HG03045 (cell line): Measurements from ENCODE around the gene SERPINI2.
"Not testable (repeated sequence)": the region's sequence is repeated elsewhere in the genome, so short reads cannot be mapped to it uniquely, and the experiment has no call there.

Experiments used
- ATAC-seq: cut with Tn5 transposase; IDR thresholded peaks from one replicate; pipeline ENCODE4 v1.9.1; 2021; ENCODE audit warnings: mild to moderate bottlenecking, moderate library complexity; ENCODE audit not compliant: unreplicated experiment

The SERPINI2 gene

DNA sequence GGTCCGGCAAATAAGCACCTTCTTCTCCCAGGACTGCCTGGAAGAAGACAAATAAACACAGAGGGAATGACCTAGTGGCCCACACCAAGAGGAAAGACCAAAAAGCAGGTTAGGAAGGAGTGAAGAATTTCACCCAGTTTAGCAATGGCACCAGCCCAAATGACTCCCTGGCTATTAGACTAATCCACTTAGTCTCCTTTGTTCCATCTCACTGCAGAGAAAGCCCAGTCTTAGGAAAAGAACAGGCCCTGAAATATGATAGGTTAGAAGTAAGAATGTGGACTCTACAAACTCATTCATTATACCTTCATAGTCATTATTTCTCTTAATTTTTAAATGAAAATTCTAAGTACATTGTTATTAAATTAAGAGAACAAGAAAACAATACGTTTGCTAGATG, 23.2 kb downstream of the SERPINI2 start:
- no peak for ATAC-seq

DNA sequence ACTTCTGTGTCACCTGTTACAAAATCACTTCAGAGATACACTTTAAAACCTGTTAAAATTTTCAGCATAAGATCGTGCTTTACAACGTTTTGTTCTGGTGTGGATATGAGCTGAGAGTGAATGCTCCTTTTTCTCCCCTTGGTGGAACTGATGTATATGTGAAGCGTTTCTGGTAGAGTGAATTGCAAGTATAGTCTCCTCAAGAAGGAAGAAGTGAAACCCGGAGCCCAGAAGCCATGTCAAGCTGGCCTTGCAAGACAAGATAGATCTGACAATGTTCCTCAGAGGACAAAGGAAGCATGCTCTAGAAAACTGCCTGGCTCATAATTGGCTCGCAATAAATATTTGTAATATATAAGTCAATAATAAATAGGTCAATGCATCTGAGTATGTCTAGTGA, 23.6 kb downstream of the SERPINI2 start:
- ATAC-seq: no peak

DNA sequence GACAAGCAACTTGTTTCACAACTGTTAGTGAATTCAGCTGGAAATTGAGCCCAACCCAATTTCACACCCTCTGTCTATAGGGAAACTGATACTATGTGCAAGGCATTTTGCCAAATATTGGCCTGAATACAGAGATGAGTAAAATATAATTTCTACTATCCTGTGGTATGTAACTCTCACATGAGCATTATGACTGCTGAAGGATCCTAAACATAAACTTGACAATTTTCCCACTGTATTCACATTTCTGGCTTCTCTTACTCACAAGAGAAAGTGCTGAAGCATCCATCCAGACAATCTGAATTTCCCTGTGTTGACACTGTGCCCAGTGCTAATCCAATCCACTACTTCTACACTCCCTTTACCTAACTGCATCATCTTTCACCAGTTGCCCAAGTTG, 28.4 kb downstream of the SERPINI2 start:
- ATAC-seq: no peak

DNA sequence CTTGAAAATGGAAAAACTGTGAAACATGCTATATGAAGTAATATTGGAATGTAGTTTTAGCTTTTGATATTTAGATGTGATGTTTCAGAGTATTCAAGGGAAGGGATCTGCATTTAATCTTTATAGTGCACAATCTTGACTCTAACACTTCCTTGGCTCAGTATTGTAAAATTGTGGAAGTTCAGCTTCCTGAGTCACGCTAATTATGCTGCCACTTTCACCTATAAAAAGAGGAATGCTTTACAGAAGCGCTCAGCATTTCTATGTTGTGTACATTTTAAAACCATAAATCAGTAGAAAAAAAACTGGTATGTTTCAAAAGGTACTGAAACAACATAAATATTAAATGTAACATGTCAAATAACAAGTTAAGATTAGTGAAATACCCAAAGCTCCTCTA, 32.6 kb downstream of the SERPINI2 start:
- ATAC-seq: no peak

DNA sequence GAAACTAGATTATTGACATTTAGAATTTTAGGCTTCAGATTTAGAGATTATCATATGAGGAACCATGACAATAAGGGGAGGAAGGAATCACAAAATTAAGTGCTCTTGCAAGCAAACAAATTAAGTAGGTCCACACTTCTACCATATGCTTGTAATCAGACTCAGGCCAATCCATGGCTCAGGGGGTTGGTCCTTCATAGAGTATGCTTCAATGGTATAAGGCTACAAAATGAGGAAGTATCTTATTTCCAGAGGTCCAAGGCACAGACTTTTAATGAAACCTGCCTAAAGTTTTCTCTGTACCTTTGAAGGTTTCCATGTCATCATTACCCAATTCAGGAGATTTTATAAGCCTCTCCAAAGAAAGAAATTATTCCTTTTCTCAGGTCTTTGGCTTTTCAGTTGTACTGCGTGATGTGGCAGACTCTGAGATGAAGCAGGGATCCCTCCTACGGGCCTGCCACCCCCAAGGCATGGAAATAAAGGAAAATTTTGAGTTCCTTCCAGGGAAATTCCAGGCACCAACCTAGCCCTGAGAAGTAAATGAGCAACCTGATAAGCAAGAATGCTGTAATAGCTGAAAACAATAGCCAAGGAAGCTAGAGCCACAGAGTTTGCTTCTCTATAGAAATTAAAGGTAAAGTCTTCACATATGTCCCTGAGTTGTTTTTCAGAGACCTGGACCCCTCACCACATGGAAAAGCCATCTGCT, 36.3 kb downstream of the SERPINI2 start:
- no peak for ATAC-seq

DNA sequence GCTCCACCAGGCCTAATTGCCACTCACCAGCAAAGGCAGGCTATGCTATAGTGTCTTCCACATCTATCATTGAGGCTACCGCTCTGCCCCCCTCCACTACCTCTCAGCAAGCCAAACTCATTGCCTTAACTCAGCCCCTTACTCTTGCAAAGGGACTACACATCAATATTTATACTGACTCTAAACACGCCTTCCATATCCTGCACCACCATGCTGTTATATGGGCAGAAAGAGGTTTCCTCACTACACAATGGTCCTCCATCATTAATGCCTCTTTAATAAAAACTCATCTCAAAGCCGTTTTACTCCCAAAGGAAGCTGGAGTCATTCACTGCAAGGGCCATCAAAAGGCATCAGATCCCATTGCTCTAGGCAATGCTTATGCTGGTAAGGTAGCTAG, 46.9 kb downstream of the SERPINI2 start:
- not testable (repeated sequence) for ATAC-seq

DNA sequence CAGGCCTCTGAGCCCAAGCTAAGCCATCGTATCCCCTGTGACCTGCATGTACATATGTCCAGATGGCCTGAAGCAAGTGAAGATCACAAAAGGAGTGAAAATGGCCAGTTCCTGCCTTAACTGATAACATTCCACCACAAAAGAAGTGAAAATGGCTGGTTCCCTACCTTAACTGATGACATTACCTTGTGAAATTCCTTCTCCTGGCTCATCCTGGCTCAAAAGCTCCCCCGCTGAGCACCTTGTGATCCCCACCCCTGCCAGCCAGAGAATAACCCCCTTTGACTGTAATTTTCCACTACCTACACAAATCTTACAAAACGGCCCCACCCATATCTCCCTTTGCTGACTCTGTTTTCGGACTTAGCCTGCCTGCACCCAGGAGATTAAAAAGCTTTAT, 51.4 kb downstream of the SERPINI2 start:
- not testable (repeated sequence) for ATAC-seq

DNA sequence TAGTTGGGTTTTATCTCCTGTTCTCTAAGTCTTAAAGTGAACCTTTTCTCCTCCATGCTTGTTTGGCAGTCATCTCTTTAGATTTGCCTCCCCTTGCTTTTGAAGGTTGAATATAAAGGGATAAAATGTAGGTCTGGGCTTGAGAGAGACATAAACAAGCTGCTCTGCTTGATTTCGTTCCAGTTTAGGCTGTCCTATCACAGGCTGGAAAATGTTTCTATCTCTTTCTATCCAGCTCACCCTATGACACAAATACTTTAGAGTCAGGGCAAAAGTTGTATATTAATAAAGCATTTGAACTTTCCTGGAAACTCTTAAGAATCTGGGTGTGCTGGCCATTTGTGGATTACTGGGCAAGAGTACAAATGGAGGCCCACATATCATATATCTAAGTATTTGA, 64.2 kb downstream of the SERPINI2 start:
- no peak for ATAC-seq

DNA sequence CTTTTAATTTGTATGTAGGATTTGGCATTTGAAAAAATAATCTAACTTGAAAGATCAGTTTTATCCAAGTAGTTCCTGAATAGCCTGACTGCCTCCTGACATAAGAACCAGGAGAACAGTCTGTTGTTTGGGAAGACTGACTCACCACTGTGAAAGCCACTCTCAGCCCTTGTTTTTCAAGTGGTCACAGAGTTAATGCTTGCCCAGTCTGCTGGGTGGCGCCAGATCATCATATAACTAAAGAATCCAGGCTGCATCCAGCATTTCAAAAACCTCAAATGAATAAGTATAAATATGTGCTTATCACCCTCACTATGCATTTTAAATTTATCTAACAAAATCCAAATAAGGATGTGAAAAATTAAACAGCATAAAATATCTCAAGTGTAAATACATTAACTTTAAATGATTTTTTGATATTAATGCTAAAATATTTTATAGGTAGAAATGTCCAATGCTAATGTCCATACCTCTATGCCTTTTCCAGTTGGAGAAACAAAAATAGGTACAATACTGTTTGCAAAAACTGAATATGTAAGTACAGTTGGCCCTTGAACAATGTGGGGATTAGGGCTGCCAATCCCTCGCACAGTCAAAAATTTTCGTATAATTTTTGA, 66.9 kb downstream of the SERPINI2 start:
- ATAC-seq: no peak

DNA sequence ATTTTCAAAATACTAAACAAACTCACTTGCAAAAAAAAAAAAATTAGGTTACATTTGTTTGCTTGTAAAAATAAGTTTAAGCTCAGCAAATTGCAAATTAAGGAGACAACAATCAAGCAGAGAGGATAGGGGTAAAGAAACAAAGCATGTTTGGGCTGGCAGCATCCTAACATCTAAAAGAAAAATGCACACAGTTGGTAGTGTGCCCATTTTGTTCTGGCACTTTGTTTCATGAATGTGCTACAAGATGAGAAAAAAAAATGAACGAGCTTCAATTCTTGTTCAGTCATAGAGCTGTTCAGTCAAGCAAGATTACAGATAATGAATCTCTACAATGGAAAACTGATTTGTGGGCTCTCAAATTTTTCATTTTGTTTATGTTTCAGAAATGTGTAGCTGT, 76.0 kb downstream of the SERPINI2 start:
- ATAC-seq: no peak

DNA sequence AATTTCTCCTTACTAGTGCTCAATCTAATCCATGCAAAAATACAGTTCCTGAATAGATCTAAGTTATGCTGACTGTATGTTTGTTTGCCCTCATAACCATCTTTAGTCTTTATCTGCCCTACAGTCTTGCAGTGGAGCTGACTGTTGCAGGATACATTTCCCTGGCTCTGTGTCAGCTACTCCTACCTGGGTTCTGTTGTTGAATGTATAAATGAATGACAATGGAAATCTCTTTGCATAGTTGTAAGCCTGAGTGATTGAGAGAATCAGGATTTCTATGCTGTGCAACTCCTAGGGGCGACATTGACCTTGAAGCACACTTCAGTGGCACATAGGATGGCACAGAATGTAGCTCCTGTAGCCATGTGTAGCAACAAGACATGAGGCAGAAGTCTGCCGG, 77.8 kb downstream of the SERPINI2 start:
- ATAC-seq: no peak

DNA sequence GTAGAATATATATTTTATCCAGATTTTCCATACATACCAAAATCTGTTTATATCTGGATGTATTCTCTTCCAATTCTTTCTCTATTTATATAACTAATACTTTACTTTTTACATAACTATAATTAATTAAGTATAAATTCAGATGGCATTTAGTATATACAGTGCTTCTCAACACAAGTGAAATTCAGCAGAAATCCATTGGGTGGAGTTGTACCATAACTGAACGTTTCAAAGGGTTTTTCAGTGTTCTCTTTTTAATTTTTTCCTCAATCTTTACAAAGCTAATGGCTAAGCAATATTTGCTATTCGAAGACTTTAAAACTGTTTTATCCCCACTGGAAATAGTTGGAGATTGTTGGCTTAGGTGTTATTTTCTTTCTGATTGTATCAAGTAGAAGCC, 79.8 kb downstream of the SERPINI2 start:
- no peak for ATAC-seq
